ENCODE measurements around the gene APBA2. TPM values are rescaled to one million over a fixed set of nuclear protein-coding genes. Genes with fewer than 3 reads are reported as not detected.

The APBA2 gene
- total RNA-seq, 4 donors from 2014 or later, result 5.4 to 15.3 (median 10.4) TPM

DNA sequence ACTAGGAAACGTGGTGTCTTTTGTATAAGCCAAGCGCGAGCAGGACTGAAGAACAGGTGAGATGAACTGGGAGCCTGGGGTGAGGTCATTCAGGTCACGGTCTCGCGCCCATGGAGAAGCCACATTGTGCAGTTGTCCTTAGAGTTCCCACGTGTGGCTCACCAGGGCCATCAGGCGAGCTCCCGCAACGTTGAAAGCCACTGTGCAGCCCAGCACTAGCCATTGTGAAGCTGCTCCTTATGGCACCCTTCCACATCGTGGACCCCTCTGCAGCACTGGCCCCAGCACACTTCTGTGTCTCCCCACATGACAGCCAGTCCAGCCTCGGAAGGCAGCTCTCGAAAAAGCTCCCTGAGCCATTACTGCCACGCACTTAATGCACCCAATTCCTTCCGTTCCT is 7.6 kb upstream of the APBA2 start:
- no peak overlapping the region for H3K27ac ChIP-seq (replicated peaks in 1 of 4)
- no peaks in the 10 kb centered on the region for H3K4me1 ChIP-seq
- WGBS, result 89% methylated on average over 9 of the region's 15 CpGs
- H3K27me3 ChIP-seq, result peaks cover 0 to 8% (median 0%) of the 10 kb centered on the region in 4 donors
- TF ChIP-seq EP300 (IDR thresholded peaks at IDR 0.05) (no peak), CTCF (IDR thresholded peaks at IDR 0.05) (no peak)
- H3K4me3 ChIP-seq, result no peak overlapping the region
- intact Hi-C loops (cut with DNase I), result no loop called here
- DNase-seq (ENCODE audit: extremely low spot score), result no peak
- H3K9me3 ChIP-seq, result no peaks in the 10 kb centered on the region
- no peaks in the 10 kb centered on the region for H3K36me3 ChIP-seq

- Histone ChIP-seq H3K36me3 (no peaks in the 10 kb centered on the region), H3K9me3 (no peaks in the 10 kb centered on the region), H3K27me3 (peaks cover 0 to 9% (median 0%) of the 10 kb centered on the region in 4 donors), H3K27ac (replicated peaks in 1 of 4) (no peak overlapping the region), H3K4me1 (no peaks in the 10 kb centered on the region), H3K4me3 (no peak overlapping the region)
- 93% methylated on average over 5 of the region's 9 CpGs for WGBS
- intact Hi-C loops (cut with DNase I), result no loop called here
- TF ChIP-seq CTCF (IDR thresholded peaks at IDR 0.05), result no peak
- TF ChIP-seq EP300 (IDR thresholded peaks at IDR 0.05), result no peak
- no peak for TF ChIP-seq POLR2AphosphoS5 (IDR thresholded peaks at IDR 0.05)
- no peak for TF ChIP-seq POLR2A (IDR thresholded peaks at IDR 0.05; ENCODE audit: low read depth)
- no peak for DNase-seq (ENCODE audit: extremely low spot score)
These were observed 6.2 kb upstream of the APBA2 start for GRCh38 chr15:28879551-28879950.

- TF ChIP-seq POLR2AphosphoS5 (IDR thresholded peaks at IDR 0.05), result no peak
- no peak for TF ChIP-seq EP300 (IDR thresholded peaks at IDR 0.05)
- no peak for TF ChIP-seq CTCF (IDR thresholded peaks at IDR 0.05)
- no peak for TF ChIP-seq POLR2A (IDR thresholded peaks at IDR 0.05; ENCODE audit: low read depth)
- no peak overlapping the region for H3K4me3 ChIP-seq
- 76% methylated on average over 5 of the region's 5 CpGs for WGBS
- no peak for DNase-seq (ENCODE audit: extremely low spot score)
- no peak overlapping the region for H3K27ac ChIP-seq (replicated peaks in 1 of 4)
- H3K4me1 ChIP-seq, result peaks cover 4 to 8% (median 7%) of the 10 kb centered on the region in 4 donors
- H3K27me3 ChIP-seq, result peaks cover 0 to 20% (median 4%) of the 10 kb centered on the region in 4 donors
- intact Hi-C loops (cut with DNase I), result no loop called here
- no peaks in the 10 kb centered on the region for H3K9me3 ChIP-seq
- no peaks in the 10 kb centered on the region for H3K36me3 ChIP-seq
These were observed 5.1 kb upstream of the APBA2 start for GRCh38 chr15:28880680-28881079.

- intact Hi-C loops (cut with DNase I), result no loop called here
- no peaks in the 10 kb centered on the region for H3K9me3 ChIP-seq
- 72% methylated on average over 3 of the region's 3 CpGs for WGBS
- DNase-seq (ENCODE audit: extremely low spot score), result no peak
- TF ChIP-seq CTCF (IDR thresholded peaks at IDR 0.05), result no peak
- no peak for TF ChIP-seq POLR2AphosphoS5 (IDR thresholded peaks at IDR 0.05)
- no peak for TF ChIP-seq EP300 (IDR thresholded peaks at IDR 0.05)
- TF ChIP-seq POLR2A (IDR thresholded peaks at IDR 0.05; ENCODE audit: low read depth), result no peak
- no peaks in the 10 kb centered on the region for H3K36me3 ChIP-seq
- no peak overlapping the region for H3K27ac ChIP-seq (replicated peaks in 1 of 4)
- H3K4me3 ChIP-seq, result no peak overlapping the region
- H3K4me1 ChIP-seq, result peaks cover 4 to 13% (median 9%) of the 10 kb centered on the region in 4 donors
- peaks cover 0 to 25% (median 4%) of the 10 kb centered on the region in 4 donors for H3K27me3 ChIP-seq
These were observed 4.6 kb upstream of the APBA2 start for GRCh38 chr15:28881170-28881569.

- intact Hi-C loops (cut with DNase I), result no loop called here
- Histone ChIP-seq H3K36me3 (no peaks in the 10 kb centered on the region), H3K27me3 (peaks cover 0 to 27% (median 5%) of the 10 kb centered on the region in 4 donors), H3K27ac (replicated peaks in 1 of 4) (no peak overlapping the region), H3K4me3 (no peak overlapping the region), H3K9me3 (no peaks in the 10 kb centered on the region), H3K4me1 (peaks cover 7 to 17% (median 13%) of the 10 kb centered on the region in 4 donors)
- no peak for TF ChIP-seq CTCF (IDR thresholded peaks at IDR 0.05)
- no peak for TF ChIP-seq EP300 (IDR thresholded peaks at IDR 0.05)
- TF ChIP-seq POLR2A (IDR thresholded peaks at IDR 0.05; ENCODE audit: low read depth), result no peak
- TF ChIP-seq POLR2AphosphoS5 (IDR thresholded peaks at IDR 0.05), result no peak
- no peak for DNase-seq (ENCODE audit: extremely low spot score)
- WGBS, result 100% methylated on average over 1 of the region's 1 CpG
These were observed 4.2 kb upstream of the APBA2 start for GRCh38 chr15:28881600-28881999.
